Dermis blood vessel endothelial cell (primary cell): ENCODE results near the gene SPTLC2. TPM values are rescaled to one million over a fixed set of nuclear protein-coding genes. Genes with fewer than 3 reads are reported as not detected.
"Not testable (repeated sequence)": the region's sequence is repeated elsewhere in the genome, so short reads cannot be mapped to it uniquely, and the experiment has no call there.

ENCODE experiments used
- DNase-seq: peaks from one replicate; pipeline ENCODE4 v3.0.0; 2010
- total RNA-seq: library from RNA; depleted of rRNA; stranded (reverse); fragments of >200 nt; gene quantifications from 2 replicates; pipeline ENCODE4 v1.2.3, GENCODE V29; 2014

SPTLC2 gene
- 104 and 143 TPM in 2 replicates for total RNA-seq

- DNase-seq = peak; percentile 100
Measured at GRCh38 chr14:77616454-77617229, at the start of gene SPTLC2. Gene SPTLC2, minus strand, starts transcription at chr14:77616637. Its CDS starts 58 bp downstream, at chr14:77616579.

GRCh38 chr14:77663293-77663692 is 46.9 kb upstream of the SPTLC2 start:
- peak; percentile 86 for DNase-seq

- not testable (repeated sequence) for DNase-seq
Measured at GRCh38 chr14:77661562-77661961, 45.1 kb upstream of the SPTLC2 start.

- DNase-seq = no peak
Measured at GRCh38 chr14:77660754-77661153, 44.3 kb upstream of the SPTLC2 start.

GRCh38 chr14:77659831-77660230 is 43.4 kb upstream of the SPTLC2 start:
- no peak for DNase-seq

- peak; percentile 49 for DNase-seq
Measured at GRCh38 chr14:77657280-77657679, 40.8 kb upstream of the SPTLC2 start.

- peak; percentile 6 for DNase-seq
Measured at GRCh38 chr14:77654001-77654441, 37.6 kb upstream of the SPTLC2 start.

GRCh38 chr14:77649326-77649725 is 32.9 kb upstream of the SPTLC2 start:
- DNase-seq = no peak

GRCh38 chr14:77648520-77649200 is 32.2 kb upstream of the SPTLC2 start:
- no peak for DNase-seq

- DNase-seq = no peak
Measured at GRCh38 chr14:77647853-77648252, 31.4 kb upstream of the SPTLC2 start.

GRCh38 chr14:77646907-77647306 is 30.5 kb upstream of the SPTLC2 start:
- no peak for DNase-seq

GRCh38 chr14:77645520-77646230 is 29.2 kb upstream of the SPTLC2 start:
- DNase-seq = no peak

GRCh38 chr14:77642407-77642806 is 26.0 kb upstream of the SPTLC2 start:
- no peak for DNase-seq

GRCh38 chr14:77641534-77642341 is 25.3 kb upstream of the SPTLC2 start:
- DNase-seq = peak; percentile 84

- peak; percentile 41 for DNase-seq
Measured at GRCh38 chr14:77640756-77641533, 24.5 kb upstream of the SPTLC2 start.

GRCh38 chr14:77638771-77639171 is 22.3 kb upstream of the SPTLC2 start:
- DNase-seq = peak; percentile 36

- not testable (repeated sequence) for DNase-seq
Measured at GRCh38 chr14:77635869-77636268, 19.4 kb upstream of the SPTLC2 start.

- DNase-seq = not testable (repeated sequence)
Measured at GRCh38 chr14:77635466-77635865, 19.0 kb upstream of the SPTLC2 start.

GRCh38 chr14:77630111-77630510 is 13.7 kb upstream of the SPTLC2 start:
- no peak for DNase-seq

GRCh38 chr14:77625360-77625759 is 8.9 kb upstream of the SPTLC2 start:
- no peak for DNase-seq

GRCh38 chr14:77623201-77623600 is 6.8 kb upstream of the SPTLC2 start:
- DNase-seq = no peak
